Tibial artery (tissue), 4 donors: ENCODE results near the gene KRT3.

Experiments used
- DNase-seq, 2 donors: peaks; one replicate each; pipeline ENCODE4 v3.0.0-alpha.2; 2019
- H3K27ac ChIP-seq, 2 donors: fragments of 200-600 bp; sonication (generic) in 1 of 2; 1 replicate in 1 of 2; 2 replicates in 1 of 2; pipeline ENCODE4 v1.5.1; 2018 to 2019; ENCODE audit warnings: mild to moderate bottlenecking in 1 of 2
- H3K27me3 ChIP-seq, 2 donors: fragments of 200-600 bp; sonication (generic) in 1 of 2; one replicate each; pipeline versions ENCODE4 v1.5.1 to v1.6.0; 2016 to 2019
- H3K36me3 ChIP-seq, 3 donors: fragments of 200-600 bp; sonication (generic) in 2 of 3; one replicate each; pipeline ENCODE4 v1.5.1; 2016 to 2019; ENCODE audit warnings: mild to moderate bottlenecking in 2 of 3
- H3K4me1 ChIP-seq, 4 donors: fragments of 200-600 bp; sonication (generic) in 2 of 4; 1 replicate in 3 of 4; 2 replicates in 1 of 4; pipeline ENCODE4 v1.5.1; 2016 to 2019
- H3K4me3 ChIP-seq, 2 donors: fragments of 200-600 bp; sonication (generic) in 1 of 2; 1 replicate in 1 of 2; 2 replicates in 1 of 2; pipeline ENCODE4 v1.5.1; 2018 to 2019; ENCODE audit warnings: mild to moderate bottlenecking in 2 of 2
- H3K9me3 ChIP-seq, 3 donors: fragments of 200-600 bp; sonication (generic) in 1 of 3; one replicate each; pipeline ENCODE4 v1.5.1; 2016 to 2019
- CTCF ChIP-seq, 2 experiments: fragments of 200-600 bp in 1 of 2; fragments of 450-650 bp in 1 of 2; IDR thresholded peaks; one replicate each; pipeline ENCODE4 v1.5.1; 2017 to 2019; ENCODE audit warnings: antibody characterized with exemption in 2 of 2, mild to moderate bottlenecking in 1 of 2, moderate library complexity in 1 of 2
- intact Hi-C: fragments of 100-400 bp; cut with DNase I; formaldehyde crosslinking; loops from one replicate; pipeline ENCODE4 v1.15.0; 2023; ENCODE audit warnings: low total_unique reads

The KRT3 gene

GRCh38 chr12:52795694-52796428 lies at the start of gene KRT3:
TSS of gene KRT3 (minus strand) at chr12:52796117. CDS start at chr12:52796042, 75 bp downstream.
- no peak for DNase-seq
- intact Hi-C loops, result no loop called here
- TF ChIP-seq CTCF (IDR thresholded peaks at IDR 0.05), result no peak
- H3K27me3 ChIP-seq, result peaks cover 0 to 14% of the 10 kb centered on the region in 2 donors
- no peaks in the 10 kb centered on the region for H3K4me1 ChIP-seq
- H3K36me3 ChIP-seq, result no peaks in the 10 kb centered on the region
- H3K9me3 ChIP-seq, result no peaks in the 10 kb centered on the region
- H3K27ac ChIP-seq, result no peak within 1 kb of the TSS
- no peak within 1 kb of the TSS for H3K4me3 ChIP-seq

- no peaks in the 10 kb centered on the region for H3K36me3 ChIP-seq
- H3K27ac ChIP-seq, result no peak overlapping the region
- intact Hi-C loops, result loop anchor here (10.0 kb wide), 1 partner anchor 230 kb away; the partner anchor contains the start of gene KRT73
- no peak for TF ChIP-seq CTCF (IDR thresholded peaks at IDR 0.05)
- no peak for DNase-seq
- no peaks in the 10 kb centered on the region for H3K9me3 ChIP-seq
- peaks cover 0 to 24% of the 10 kb centered on the region in 2 donors for H3K27me3 ChIP-seq
- H3K4me1 ChIP-seq, result no peaks in the 10 kb centered on the region
- no peak overlapping the region for H3K4me3 ChIP-seq
These were observed 48.5 kb upstream of the KRT3 start for GRCh38 chr12:52844386-52844785.

GRCh38 chr12:52839436-52840105 lies 43.7 kb upstream of the KRT3 start:
- no peaks in the 10 kb centered on the region for H3K4me1 ChIP-seq
- H3K27ac ChIP-seq, result no peak overlapping the region
- no peak overlapping the region for H3K4me3 ChIP-seq
- H3K36me3 ChIP-seq, result no peaks in the 10 kb centered on the region
- intact Hi-C loops, result loop anchor here (10.0 kb wide), 1 partner anchor 225 kb away; the partner anchor contains the start of gene KRT73
- no peaks in the 10 kb centered on the region for H3K9me3 ChIP-seq
- DNase-seq, result no peak
- H3K27me3 ChIP-seq, result peaks cover 0 to 33% of the 10 kb centered on the region in 2 donors
- TF ChIP-seq CTCF (IDR thresholded peaks at IDR 0.05), result no peak

- Histone ChIP-seq H3K4me1 (no peaks in the 10 kb centered on the region), H3K9me3 (no peaks in the 10 kb centered on the region), H3K27me3 (peaks cover 0 to 40% of the 10 kb centered on the region in 2 donors), H3K4me3 (no peak overlapping the region), H3K27ac (no peak overlapping the region), H3K36me3 (no peaks in the 10 kb centered on the region)
- no peak for DNase-seq
- no peak for TF ChIP-seq CTCF (IDR thresholded peaks at IDR 0.05)
- intact Hi-C loops, result no loop called here
These were observed 42.9 kb upstream of the KRT3 start for GRCh38 chr12:52838609-52839435.

GRCh38 chr12:52837781-52838608 lies 42.1 kb upstream of the KRT3 start:
- H3K9me3 ChIP-seq, result no peaks in the 10 kb centered on the region
- H3K4me1 ChIP-seq, result no peaks in the 10 kb centered on the region
- no peaks in the 10 kb centered on the region for H3K36me3 ChIP-seq
- no peak for DNase-seq
- no peak for TF ChIP-seq CTCF (IDR thresholded peaks at IDR 0.05)
- H3K27me3 ChIP-seq, result peaks cover 0 to 40% of the 10 kb centered on the region in 2 donors
- intact Hi-C loops, result no loop called here
- H3K27ac ChIP-seq, result no peak overlapping the region
- no peak overlapping the region for H3K4me3 ChIP-seq
